Right atrium auricular region (tissue), 2 donors: ENCODE measurements around the gene PRUNE2. TPM values are rescaled to one million over a fixed set of nuclear protein-coding genes. Genes with fewer than 3 reads are reported as not detected.
A peak's percentile ranks its signal among the peaks of the same experiment; 100 is the strongest.

Experiments
- DNase-seq: peaks from one replicate; pipeline ENCODE4 v3.0.0-alpha.2; 2019; ENCODE audit warnings: low spot score
- H3K27ac ChIP-seq, 2 donors: fragments of 200-600 bp; sonication (generic); 1 replicate in 1 of 2; 2 replicates in 1 of 2; pipeline ENCODE4 v1.5.1; 2016 to 2019
- H3K27me3 ChIP-seq, 2 donors: fragments of 200-600 bp; sonication (generic); one replicate each; pipeline versions ENCODE4 v1.5.1 to v1.6.0; 2017 to 2019
- H3K36me3 ChIP-seq: fragments of 200-600 bp; sonication (generic); one replicate; pipeline ENCODE4 v1.5.1; 2016
- H3K4me1 ChIP-seq, 2 donors: fragments of 200-600 bp; sonication (generic); one replicate each; pipeline versions ENCODE4 v1.5.1 to v1.6.0; 2017 to 2019
- H3K4me3 ChIP-seq, 2 donors: fragments of 200-600 bp; sonication (generic); 1 replicate in 1 of 2; 2 replicates in 1 of 2; pipeline ENCODE4 v1.5.1; 2017 to 2019; ENCODE audit warnings: mild to moderate bottlenecking in 1 of 2, moderate library complexity in 1 of 2
- H3K9me3 ChIP-seq, 2 donors: fragments of 200-600 bp; sonication (generic); one replicate each; pipeline ENCODE4 v1.5.1; 2019
- total RNA-seq, 2 donors: library from RNA; depleted of rRNA; stranded (reverse); fragments of >200 nt; gene quantifications; one replicate each; pipeline ENCODE4 v1.1.0, GENCODE V29; 2016
- TF ChIP-seq, protein P1 (sequence below), 2 donors: fragments of 200-600 bp; sonication (generic); IDR thresholded peaks; one replicate each; pipeline ENCODE4 v1.5.1; 2019; ENCODE audit warnings: antibody characterized with exemption in 2 of 2

The PRUNE2 gene
- total RNA-seq, 2 donors from 2014 or later = 15.4 to 28.5 TPM

DNA sequence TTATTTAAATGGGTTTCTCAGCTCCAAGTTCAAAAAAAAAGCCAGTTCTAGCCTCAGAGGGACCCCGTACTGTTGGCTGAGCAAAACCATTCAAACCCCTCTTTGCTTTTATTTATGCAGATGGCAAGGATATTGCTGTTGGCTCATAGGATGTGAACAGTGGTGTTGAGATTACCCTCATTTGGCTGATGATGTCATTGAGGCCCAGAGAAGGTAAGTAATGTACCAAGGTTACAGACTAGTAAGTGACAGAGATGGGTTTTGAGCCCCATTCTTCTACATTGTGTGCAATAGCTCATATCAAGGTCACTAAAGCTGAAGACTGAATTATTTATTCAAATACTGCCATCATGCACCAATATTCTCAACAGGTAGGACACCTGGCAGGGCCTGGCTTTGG is 263.8 kb downstream of the PRUNE2 start:
- H3K27ac ChIP-seq = no peak overlapping the region
- H3K9me3 ChIP-seq = no peaks in the 10 kb centered on the region
- no peak overlapping the region for H3K4me3 ChIP-seq
- no peak for DNase-seq
- no peaks in the 10 kb centered on the region for H3K36me3 ChIP-seq
- peaks cover 0 to 11% of the 10 kb centered on the region in 2 donors for H3K4me1 ChIP-seq
- H3K27me3 ChIP-seq = no peaks in the 10 kb centered on the region
- TF ChIP-seq, protein P1, sequence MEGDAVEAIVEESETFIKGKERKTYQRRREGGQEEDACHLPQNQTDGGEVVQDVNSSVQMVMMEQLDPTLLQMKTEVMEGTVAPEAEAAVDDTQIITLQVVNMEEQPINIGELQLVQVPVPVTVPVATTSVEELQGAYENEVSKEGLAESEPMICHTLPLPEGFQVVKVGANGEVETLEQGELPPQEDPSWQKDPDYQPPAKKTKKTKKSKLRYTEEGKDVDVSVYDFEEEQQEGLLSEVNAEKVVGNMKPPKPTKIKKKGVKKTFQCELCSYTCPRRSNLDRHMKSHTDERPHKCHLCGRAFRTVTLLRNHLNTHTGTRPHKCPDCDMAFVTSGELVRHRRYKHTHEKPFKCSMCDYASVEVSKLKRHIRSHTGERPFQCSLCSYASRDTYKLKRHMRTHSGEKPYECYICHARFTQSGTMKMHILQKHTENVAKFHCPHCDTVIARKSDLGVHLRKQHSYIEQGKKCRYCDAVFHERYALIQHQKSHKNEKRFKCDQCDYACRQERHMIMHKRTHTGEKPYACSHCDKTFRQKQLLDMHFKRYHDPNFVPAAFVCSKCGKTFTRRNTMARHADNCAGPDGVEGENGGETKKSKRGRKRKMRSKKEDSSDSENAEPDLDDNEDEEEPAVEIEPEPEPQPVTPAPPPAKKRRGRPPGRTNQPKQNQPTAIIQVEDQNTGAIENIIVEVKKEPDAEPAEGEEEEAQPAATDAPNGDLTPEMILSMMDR (IDR thresholded peaks at IDR 0.05) = no peak

DNA sequence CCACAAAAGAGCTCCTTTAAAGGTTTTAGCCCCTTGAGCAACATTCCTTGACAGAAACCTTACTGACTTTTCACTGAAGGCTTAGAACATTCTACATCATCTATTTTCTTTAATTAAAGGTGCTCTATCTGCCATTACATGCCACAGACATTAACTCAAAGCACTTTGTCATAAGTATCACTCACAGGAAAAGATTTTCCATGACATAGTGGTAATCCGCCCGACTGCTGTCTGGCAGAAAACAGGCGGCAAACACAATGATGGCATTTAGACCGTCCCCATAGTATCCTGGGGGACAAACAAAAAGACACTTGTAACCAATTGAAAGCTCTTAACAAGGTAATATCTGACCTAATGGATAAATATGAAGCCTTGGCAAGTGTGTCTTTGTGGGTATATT is 267.9 kb downstream of the PRUNE2 start:
- DNase-seq = no peak
- Histone ChIP-seq H3K27me3 (no peaks in the 10 kb centered on the region), H3K4me1 (peaks cover 0 to 11% of the 10 kb centered on the region in 2 donors), H3K9me3 (no peaks in the 10 kb centered on the region), H3K4me3 (no peak overlapping the region), H3K27ac (peak overlapping the region in 1 of 2 donors; percentile 3), H3K36me3 (no peaks in the 10 kb centered on the region)
- TF ChIP-seq, protein P1 (IDR thresholded peaks at IDR 0.05) = no peak

DNA sequence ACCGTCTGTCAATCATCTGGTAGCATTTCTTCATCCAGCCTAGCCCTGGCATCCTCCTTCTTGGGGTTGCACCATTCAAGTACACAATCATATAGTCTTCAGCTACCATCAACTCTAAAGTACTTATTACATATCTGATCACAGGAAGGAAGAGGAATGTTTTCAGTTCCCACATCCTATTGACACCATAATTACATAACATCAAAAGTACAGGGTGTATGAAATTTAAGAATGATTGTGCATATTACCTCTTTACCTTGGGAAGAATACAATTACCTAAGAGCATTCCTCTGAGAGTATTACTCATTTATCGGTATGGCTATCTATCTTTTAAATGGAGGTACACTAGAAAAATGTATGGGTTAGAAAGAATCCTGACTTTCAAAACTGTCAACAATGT is 268.5 kb downstream of the PRUNE2 start:
- H3K27ac ChIP-seq = no peak overlapping the region

DNA sequence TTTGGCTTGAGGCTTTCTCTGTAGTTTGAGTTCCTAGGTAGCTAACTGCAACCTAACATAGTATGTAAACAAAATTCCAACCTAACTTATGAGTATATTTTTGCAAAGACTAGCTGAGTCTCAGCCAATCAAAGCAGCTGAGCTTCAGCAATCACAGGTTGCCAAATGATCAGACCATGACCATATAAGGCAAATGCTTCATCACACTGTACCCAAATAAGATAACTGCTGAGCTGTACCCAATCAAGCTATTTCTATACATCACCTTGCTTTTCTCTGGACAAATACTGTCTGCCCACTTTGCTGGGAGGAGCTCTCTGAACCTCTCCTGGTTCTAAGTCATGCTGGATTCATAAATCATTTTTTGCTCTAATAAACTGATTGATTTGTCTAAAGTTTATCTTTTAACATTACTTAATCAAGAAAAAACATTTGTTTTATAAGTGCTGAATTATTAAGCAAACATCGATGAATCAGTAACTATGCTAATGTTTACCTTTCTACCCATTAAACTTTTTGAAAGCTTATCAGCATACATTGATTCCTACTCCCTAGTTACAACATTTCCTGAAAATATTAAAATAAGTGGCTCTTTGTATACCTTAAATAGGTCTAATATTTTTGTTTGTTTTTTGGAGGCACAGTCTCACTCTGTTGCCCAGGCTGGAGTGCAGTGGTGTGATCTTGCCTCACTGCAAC is 271.4 kb downstream of the PRUNE2 start:
- no peak for DNase-seq
- TF ChIP-seq, protein P1 (IDR thresholded peaks at IDR 0.05) = no peak
- H3K9me3 ChIP-seq = no peaks in the 10 kb centered on the region
- no peaks in the 10 kb centered on the region for H3K27me3 ChIP-seq
- no peaks in the 10 kb centered on the region for H3K36me3 ChIP-seq
- peaks cover 0 to 11% of the 10 kb centered on the region in 2 donors for H3K4me1 ChIP-seq
- no peak overlapping the region for H3K4me3 ChIP-seq
- H3K27ac ChIP-seq = no peak overlapping the region

More for the DNA sequence above, 268.5 kb downstream of the PRUNE2 start:
- Histone ChIP-seq H3K36me3 (no peaks in the 10 kb centered on the region), H3K27me3 (no peaks in the 10 kb centered on the region), H3K4me1 (peaks cover 0 to 11% of the 10 kb centered on the region in 2 donors), H3K9me3 (no peaks in the 10 kb centered on the region), H3K4me3 (no peak overlapping the region)
- DNase-seq = no peak
- TF ChIP-seq, protein P1 (IDR thresholded peaks at IDR 0.05) = no peak

DNA sequence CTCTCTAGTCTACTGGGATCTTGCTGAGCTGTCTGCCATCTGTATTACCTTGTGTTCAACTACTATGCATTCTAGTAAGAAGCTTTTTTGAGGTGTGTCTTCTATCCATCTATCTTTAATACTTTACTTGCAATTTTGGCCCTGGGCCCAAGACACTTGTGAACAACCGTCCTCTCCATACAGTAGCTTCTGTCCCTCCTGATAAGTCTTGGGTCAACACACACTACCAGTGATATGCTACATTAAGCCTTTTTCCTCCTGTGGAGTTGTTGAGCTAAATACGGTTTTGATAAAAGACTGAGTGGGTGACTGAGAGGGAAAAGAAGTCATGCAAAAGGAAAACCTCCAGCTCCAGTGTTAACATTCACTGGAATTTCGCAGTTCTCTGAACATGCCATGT is 275.0 kb downstream of the PRUNE2 start:
- TF ChIP-seq, protein P1 (IDR thresholded peaks at IDR 0.05) = no peak
- no peaks in the 10 kb centered on the region for H3K4me1 ChIP-seq
- no peaks in the 10 kb centered on the region for H3K9me3 ChIP-seq
- H3K27me3 ChIP-seq = no peaks in the 10 kb centered on the region
- H3K36me3 ChIP-seq = no peaks in the 10 kb centered on the region
- no peak overlapping the region for H3K4me3 ChIP-seq
- DNase-seq = no peak
- no peak overlapping the region for H3K27ac ChIP-seq
